Measurements from ENCODE around the gene ADD1.

ADD1 gene

DNA sequence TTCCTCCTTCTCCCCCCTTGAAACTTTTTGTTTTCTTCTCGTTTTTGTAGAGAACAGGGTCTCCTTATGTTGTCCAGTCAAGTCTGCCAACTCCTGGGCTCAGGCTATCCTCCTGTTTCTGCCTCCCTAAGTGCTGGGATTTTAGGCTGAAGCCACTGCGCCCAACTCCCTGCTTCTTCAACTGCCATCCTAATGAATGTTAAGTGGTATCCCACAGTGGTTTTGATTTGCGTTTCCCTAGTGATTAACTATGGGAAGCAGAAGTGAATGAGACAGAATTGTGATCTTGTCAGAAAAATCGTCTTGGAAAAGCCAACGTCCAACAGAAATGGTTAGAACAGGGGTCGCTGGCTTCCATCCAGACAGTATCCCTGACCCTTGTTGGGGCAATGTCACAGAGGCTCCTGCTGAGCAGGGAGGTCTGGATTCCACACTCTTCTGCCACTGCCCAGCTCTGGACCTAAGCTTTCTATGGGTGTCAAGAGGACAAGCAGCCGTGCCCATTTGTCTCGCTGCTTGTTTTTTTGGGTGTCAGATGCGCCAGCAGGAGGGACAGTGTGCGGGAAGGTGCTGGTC is 869 bp upstream of the ADD1 start:
- Histone ChIP-seq H3K9ac (peak overlapping the region; percentile 97), H3K4me3 (ENCODE audit: low read depth, low read length) (peak overlapping the region; percentile 83), H3K27ac (peak overlapping the region; percentile 77)

DNA sequence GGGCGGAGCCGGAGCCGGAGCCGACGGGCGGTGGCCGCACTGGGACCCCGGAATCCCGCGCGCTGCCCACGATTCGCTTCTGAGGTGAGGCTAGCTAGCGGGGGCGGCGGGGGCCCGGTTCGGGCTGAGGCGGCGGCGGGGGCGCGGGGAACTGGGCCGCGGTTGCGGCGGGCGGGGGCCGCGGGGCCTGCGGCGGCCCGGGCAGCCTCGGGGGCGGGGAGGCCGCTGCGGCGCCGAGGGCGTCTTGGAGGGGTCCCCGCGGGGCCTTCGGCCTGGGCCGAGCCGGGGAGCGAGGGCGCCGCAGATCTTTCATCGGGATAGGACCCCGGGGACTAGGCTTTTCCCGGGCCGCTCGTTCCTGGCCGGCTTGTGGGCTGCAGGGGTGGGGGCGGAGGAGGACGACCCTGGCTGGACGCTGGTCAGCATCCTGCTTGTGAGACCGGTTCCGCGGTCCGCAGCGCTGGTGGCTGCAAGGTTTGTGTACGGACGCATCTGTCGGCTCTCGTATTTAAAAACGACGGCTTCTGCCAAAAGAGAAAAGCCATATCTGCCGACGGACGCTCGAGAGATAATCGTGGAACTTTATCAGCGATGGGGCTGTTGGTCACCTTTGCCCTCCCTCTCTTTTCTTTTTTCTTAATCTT is 419 bp downstream of the ADD1 start:
- no peaks in the 10 kb centered on the region for H3K36me3 ChIP-seq (ENCODE audit: control insufficient read depth, insufficient read depth, low read length)
- TF ChIP-seq, protein P1, sequence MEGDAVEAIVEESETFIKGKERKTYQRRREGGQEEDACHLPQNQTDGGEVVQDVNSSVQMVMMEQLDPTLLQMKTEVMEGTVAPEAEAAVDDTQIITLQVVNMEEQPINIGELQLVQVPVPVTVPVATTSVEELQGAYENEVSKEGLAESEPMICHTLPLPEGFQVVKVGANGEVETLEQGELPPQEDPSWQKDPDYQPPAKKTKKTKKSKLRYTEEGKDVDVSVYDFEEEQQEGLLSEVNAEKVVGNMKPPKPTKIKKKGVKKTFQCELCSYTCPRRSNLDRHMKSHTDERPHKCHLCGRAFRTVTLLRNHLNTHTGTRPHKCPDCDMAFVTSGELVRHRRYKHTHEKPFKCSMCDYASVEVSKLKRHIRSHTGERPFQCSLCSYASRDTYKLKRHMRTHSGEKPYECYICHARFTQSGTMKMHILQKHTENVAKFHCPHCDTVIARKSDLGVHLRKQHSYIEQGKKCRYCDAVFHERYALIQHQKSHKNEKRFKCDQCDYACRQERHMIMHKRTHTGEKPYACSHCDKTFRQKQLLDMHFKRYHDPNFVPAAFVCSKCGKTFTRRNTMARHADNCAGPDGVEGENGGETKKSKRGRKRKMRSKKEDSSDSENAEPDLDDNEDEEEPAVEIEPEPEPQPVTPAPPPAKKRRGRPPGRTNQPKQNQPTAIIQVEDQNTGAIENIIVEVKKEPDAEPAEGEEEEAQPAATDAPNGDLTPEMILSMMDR (IDR thresholded peaks at IDR 0.05), result no peak
- peak overlapping the region; percentile 50 for H3K4me2 ChIP-seq (ENCODE audit: low read length)
- peak overlapping the region; percentile 69 for H3K4me3 ChIP-seq (ENCODE audit: low read depth, low read length)
- peaks cover 17% of the 10 kb centered on the region for H3K79me2 ChIP-seq
- H3K27me3 ChIP-seq (ENCODE audit: control insufficient read depth, insufficient read depth, low read length), result no peaks in the 10 kb centered on the region
- no peaks in the 10 kb centered on the region for H3K4me1 ChIP-seq
- H3K9me3 ChIP-seq (ENCODE audit: control insufficient read depth, low read length), result no peaks in the 10 kb centered on the region
- H3K9ac ChIP-seq, result peak overlapping the region; percentile 46
- no peak overlapping the region for H3K27ac ChIP-seq
- H2AFZ ChIP-seq, result peak overlapping the region; percentile 50

More for the DNA sequence above, 869 bp upstream of the ADD1 start:
- no peaks in the 10 kb centered on the region for H3K4me1 ChIP-seq
- H2AFZ ChIP-seq, result peak overlapping the region; percentile 90
- H3K79me2 ChIP-seq, result peaks cover 17% of the 10 kb centered on the region
- H3K27me3 ChIP-seq (ENCODE audit: control insufficient read depth, insufficient read depth, low read length), result no peaks in the 10 kb centered on the region
- peak overlapping the region; percentile 93 for H3K4me2 ChIP-seq (ENCODE audit: low read length)
- TF ChIP-seq, protein P1 (IDR thresholded peaks at IDR 0.05), result no peak
- H3K36me3 ChIP-seq (ENCODE audit: control insufficient read depth, insufficient read depth, low read length), result no peaks in the 10 kb centered on the region
- no peaks in the 10 kb centered on the region for H3K9me3 ChIP-seq (ENCODE audit: control insufficient read depth, low read length)

DNA sequence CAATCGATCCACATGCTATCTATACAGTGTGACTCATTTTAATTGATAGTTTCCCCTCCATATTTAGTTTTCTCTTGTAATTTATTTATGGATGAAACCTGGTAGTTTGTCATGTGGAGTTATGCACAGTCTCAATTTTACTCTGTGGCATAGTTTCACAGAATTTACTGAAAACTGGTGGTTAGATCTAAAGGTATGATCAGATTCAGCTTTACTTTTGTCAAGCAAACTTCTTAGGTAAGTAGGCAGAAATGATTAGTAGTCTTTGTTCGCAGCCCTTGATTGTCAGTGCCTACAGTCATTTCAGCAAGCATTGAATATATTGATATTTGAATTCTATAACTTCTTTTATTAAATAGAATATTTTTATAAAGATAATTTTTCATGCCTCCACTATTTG is 2.5 kb downstream of the ADD1 start:
- TF ChIP-seq, protein P1 (IDR thresholded peaks at IDR 0.05), result no peak
- no peak overlapping the region for H3K4me3 ChIP-seq (ENCODE audit: low read depth, low read length)
- peaks cover 19% of the 10 kb centered on the region for H3K79me2 ChIP-seq

DNA sequence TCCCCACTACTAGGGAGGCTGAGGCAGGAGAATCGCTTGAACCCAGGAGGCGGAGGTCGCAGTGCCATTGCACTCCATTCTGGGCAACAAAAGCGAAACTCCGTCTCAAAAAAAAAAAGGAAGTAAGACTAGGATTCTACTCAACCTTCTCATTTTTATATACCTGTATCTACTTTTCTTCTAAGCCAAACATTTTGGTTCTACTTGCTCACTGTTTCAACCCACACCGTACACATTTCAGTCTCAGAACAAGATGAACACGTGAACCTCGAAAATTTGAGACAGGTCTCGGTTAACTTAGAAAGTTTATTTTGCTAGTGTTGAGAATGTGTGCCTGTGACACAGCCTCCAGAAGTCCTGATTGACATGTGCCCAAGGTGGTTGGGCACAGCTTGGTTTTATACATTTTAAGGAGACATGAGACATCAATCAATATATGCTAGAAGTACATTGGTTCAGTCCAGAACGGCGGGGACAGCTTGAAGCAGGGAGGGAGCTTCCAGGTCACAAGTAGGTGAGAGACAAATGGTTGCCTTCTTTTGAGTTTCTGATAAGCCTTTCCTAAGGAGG is 3.7 kb downstream of the ADD1 start:
- H3K36me3 ChIP-seq (ENCODE audit: control insufficient read depth, insufficient read depth, low read length), result no peaks in the 10 kb centered on the region
- no peak overlapping the region for H3K9ac ChIP-seq
- no peaks in the 10 kb centered on the region for H3K9me3 ChIP-seq (ENCODE audit: control insufficient read depth, low read length)
- H2AFZ ChIP-seq, result no peak overlapping the region
- no peaks in the 10 kb centered on the region for H3K27me3 ChIP-seq (ENCODE audit: control insufficient read depth, insufficient read depth, low read length)
- no peak overlapping the region for H3K27ac ChIP-seq
- peaks cover 20% of the 10 kb centered on the region for H3K79me2 ChIP-seq
- no peak overlapping the region for H3K4me2 ChIP-seq (ENCODE audit: low read length)
- no peak overlapping the region for H3K4me3 ChIP-seq (ENCODE audit: low read depth, low read length)
- TF ChIP-seq, protein P1 (IDR thresholded peaks at IDR 0.05), result no peak
- H3K4me1 ChIP-seq, result no peaks in the 10 kb centered on the region

More for the DNA sequence above, 2.5 kb downstream of the ADD1 start:
- Histone ChIP-seq H3K27me3 (ENCODE audit: control insufficient read depth, insufficient read depth, low read length) (no peaks in the 10 kb centered on the region), H3K36me3 (ENCODE audit: control insufficient read depth, insufficient read depth, low read length) (no peaks in the 10 kb centered on the region), H3K4me2 (ENCODE audit: low read length) (no peak overlapping the region), H3K4me1 (no peaks in the 10 kb centered on the region), H3K9ac (no peak overlapping the region), H3K27ac (no peak overlapping the region), H2AFZ (no peak overlapping the region), H3K9me3 (ENCODE audit: control insufficient read depth, low read length) (no peaks in the 10 kb centered on the region)
